ENCODE results near the gene VSNL1.
A peak's percentile ranks its signal among the peaks of the same experiment; 100 is the strongest.

Gene VSNL1

DNA sequence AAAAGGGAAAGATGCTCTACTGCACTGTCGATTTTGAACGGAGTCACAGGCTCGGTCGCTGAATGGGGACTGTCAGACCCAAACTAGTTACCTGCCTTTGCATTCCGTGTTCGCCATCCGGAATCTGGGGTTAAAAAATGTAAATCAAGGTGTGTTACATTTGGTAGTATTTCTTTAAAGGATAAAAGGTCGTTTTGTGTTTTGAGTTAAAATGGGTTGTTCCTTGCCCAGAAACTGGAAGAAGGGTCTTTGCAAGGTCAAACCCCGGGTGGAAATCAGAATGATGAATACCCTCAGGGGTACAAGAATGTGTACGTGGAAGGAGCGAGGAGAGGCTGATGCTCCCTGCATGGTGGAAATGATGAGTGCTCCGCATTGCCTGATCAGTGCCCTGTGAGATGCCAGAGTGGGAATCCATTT is 1.0 kb downstream of the VSNL1 start:
- no peak for TF ChIP-seq CTCF (IDR thresholded peaks at IDR 0.05; ENCODE audit: low read depth, low read length)
- in situ Hi-C loops (cut with HindIII; ENCODE audit: low sequenced_read_pairs) = no loop called here
- H3K4me3 ChIP-seq (ENCODE audit: low read depth, low read length) = peak overlapping the region; percentile 63
- no peak for DNase-seq (ENCODE audit: low read depth, low spot score)

GRCh38 chr2:17542471-17542870 is 2.0 kb downstream of the VSNL1 start:
- no peak overlapping the region for H3K4me3 ChIP-seq (ENCODE audit: low read depth, low read length)
- no peak for DNase-seq (ENCODE audit: low read depth, low spot score)
- in situ Hi-C loops (cut with HindIII; ENCODE audit: low sequenced_read_pairs) = no loop called here
- no peak for TF ChIP-seq CTCF (IDR thresholded peaks at IDR 0.05; ENCODE audit: low read depth, low read length)

GRCh38 chr2:17543131-17543660 is 2.7 kb downstream of the VSNL1 start:
- no peak for TF ChIP-seq CTCF (IDR thresholded peaks at IDR 0.05; ENCODE audit: low read depth, low read length)
- no peak for DNase-seq (ENCODE audit: low read depth, low spot score)
- in situ Hi-C loops (cut with HindIII; ENCODE audit: low sequenced_read_pairs) = no loop called here

GRCh38 chr2:17543848-17544247 is 3.4 kb downstream of the VSNL1 start:
- no peak overlapping the region for H3K4me3 ChIP-seq (ENCODE audit: low read depth, low read length)

More at GRCh38 chr2:17543131-17543660, 2.7 kb downstream of the VSNL1 start:
- H3K4me3 ChIP-seq (ENCODE audit: low read depth, low read length) = no peak overlapping the region

DNA sequence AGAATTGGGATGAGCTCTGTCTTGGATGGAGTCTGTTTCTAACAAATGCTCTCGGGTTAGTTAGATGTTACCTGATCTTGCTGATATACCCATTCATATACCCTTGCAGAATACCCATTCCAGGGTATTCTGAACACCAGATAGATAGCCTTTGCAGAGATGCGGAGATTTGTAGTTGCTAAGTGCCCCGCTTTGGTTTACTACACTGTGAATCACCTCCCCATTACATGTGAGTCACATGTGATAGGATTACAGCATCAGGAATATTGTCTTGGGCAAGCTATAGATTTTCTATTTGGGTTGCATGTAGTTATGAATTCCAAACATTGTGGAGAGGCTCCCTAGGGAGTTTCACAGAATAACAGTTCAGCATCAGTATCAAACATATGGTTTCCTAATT is 3.8 kb downstream of the VSNL1 start:
- H3K4me3 ChIP-seq (ENCODE audit: low read depth, low read length) = no peak overlapping the region
- in situ Hi-C loops (cut with HindIII; ENCODE audit: low sequenced_read_pairs) = no loop called here
- peak; percentile 55 for DNase-seq (ENCODE audit: low read depth, low spot score)
- TF ChIP-seq CTCF (IDR thresholded peaks at IDR 0.05; ENCODE audit: low read depth, low read length) = no peak

More at GRCh38 chr2:17543848-17544247, 3.4 kb downstream of the VSNL1 start:
- in situ Hi-C loops (cut with HindIII; ENCODE audit: low sequenced_read_pairs) = no loop called here
- no peak for TF ChIP-seq CTCF (IDR thresholded peaks at IDR 0.05; ENCODE audit: low read depth, low read length)
- DNase-seq (ENCODE audit: low read depth, low spot score) = peak; percentile 5

DNA sequence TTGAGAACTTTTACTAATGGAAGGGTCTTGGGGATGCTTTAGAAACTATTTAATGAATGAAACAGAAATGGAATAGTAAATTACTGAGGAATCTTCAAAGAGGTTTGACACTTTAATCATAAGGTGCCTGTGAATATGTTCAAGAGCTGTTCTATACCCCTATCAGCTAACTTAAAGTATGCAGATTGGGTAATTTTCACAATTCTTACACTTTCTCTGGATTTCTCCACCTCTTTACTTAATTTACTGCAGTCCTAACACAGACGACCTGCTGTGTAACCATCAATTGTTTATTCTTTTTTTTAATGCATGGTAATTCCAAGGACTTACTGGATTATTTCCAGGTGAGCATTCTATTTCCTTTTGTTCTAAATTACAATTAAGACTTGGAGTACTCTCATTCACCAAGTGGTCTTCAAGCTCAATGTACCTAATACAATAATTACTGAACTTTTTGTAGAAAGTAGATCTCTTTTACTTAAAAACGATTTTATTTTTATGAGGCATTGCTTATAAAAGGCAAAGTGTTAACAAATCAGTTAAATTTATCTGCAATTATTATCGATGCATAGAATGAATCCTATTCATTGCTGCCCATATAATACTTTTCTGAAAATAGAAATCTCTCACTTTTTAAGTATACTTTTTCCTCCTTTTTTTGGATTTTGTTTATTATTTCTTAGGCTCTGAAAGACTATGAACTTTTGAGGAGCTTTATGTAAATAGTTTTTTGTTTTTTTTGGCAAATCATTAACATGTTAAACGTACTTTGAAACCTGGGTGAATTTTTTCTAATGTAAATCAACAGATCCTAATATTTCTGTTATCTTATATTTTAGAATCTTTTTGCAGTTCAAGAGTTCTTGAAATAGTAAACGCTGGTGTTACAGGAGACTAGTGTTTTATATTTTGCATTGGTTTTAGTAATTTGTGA is 5.5 kb downstream of the VSNL1 start:
- no peak overlapping the region for H3K4me3 ChIP-seq (ENCODE audit: low read depth, low read length)
- DNase-seq (ENCODE audit: low read depth, low spot score) = no peak
- in situ Hi-C loops (cut with HindIII; ENCODE audit: low sequenced_read_pairs) = no loop called here
- no peak for TF ChIP-seq CTCF (IDR thresholded peaks at IDR 0.05; ENCODE audit: low read depth, low read length)
